GM12874 (cell line): ENCODE measurements around the gene PLEKHA1.

Experiments used
- CTCF ChIP-seq: IDR thresholded peaks from 2 replicates; pipeline ENCODE4 v1.5.1; 2011; ENCODE audit warnings: low read depth, mild to moderate bottlenecking, control low read depth, low read length, moderate library complexity; ENCODE audit not compliant: insufficient read depth

PLEKHA1 gene

GRCh38 chr10:122475591-122476332 is 101.3 kb downstream of the PLEKHA1 start:
- no peak for TF ChIP-seq CTCF

- no peak for TF ChIP-seq CTCF
Measured at GRCh38 chr10:122476333-122476695, 101.8 kb downstream of the PLEKHA1 start.

GRCh38 chr10:122477436-122477835 is 102.9 kb downstream of the PLEKHA1 start:
- no peak for TF ChIP-seq CTCF

GRCh38 chr10:122478971-122479370 is 104.5 kb downstream of the PLEKHA1 start:
- TF ChIP-seq CTCF: no peak

- TF ChIP-seq CTCF: no peak
Measured at GRCh38 chr10:122480146-122480833, 105.8 kb downstream of the PLEKHA1 start.

- no peak for TF ChIP-seq CTCF
Measured at GRCh38 chr10:122481296-122482056, 107.0 kb downstream of the PLEKHA1 start.
